Liver (tissue), 9 donors: Measurements from ENCODE around the gene TBX15. TPM values are rescaled to one million over a fixed set of nuclear protein-coding genes. Genes with fewer than 3 reads are reported as not detected.
A peak's percentile ranks its signal among the peaks of the same experiment; 100 is the strongest.

Experiments used
- DNase-seq: peaks from one replicate; pipeline ENCODE4 v3.0.0-alpha.2; 2017; ENCODE audit warnings: low spot score
- H3K27ac ChIP-seq, 2 donors: one replicate each; pipeline ENCODE4 v1.7.0; 2013; ENCODE audit warnings: inconsistent platforms in 2 of 2, low read length in 2 of 2, control low read depth in 1 of 2, low read depth in 1 of 2, mild to moderate bottlenecking in 1 of 2
- H3K27me3 ChIP-seq, 4 donors: one replicate each; pipeline versions ENCODE4 v1.6.1 to v1.7.0; 2013; ENCODE audit warnings: low read length in 3 of 4, inconsistent platforms in 1 of 4, mild to moderate bottlenecking in 1 of 4, moderate library complexity in 1 of 4; ENCODE audit not compliant: control insufficient read depth in 4 of 4, insufficient read depth in 4 of 4
- H3K36me3 ChIP-seq, 4 donors: one replicate each; pipeline versions ENCODE4 v1.6.1 to v1.7.0; 2013; ENCODE audit warnings: low read length in 3 of 4, mild to moderate bottlenecking in 3 of 4, low read depth in 1 of 4, moderate library complexity in 1 of 4; ENCODE audit not compliant: control insufficient read depth in 4 of 4, insufficient read depth in 3 of 4
- H3K4me1 ChIP-seq, 4 donors: one replicate each; pipeline versions ENCODE4 v1.6.1 to v1.7.0; 2013; ENCODE audit warnings: low read length in 3 of 4, mild to moderate bottlenecking in 3 of 4, moderate library complexity in 1 of 4; ENCODE audit not compliant: control insufficient read depth in 4 of 4, insufficient read depth in 4 of 4
- H3K4me3 ChIP-seq, 3 donors: one replicate each; pipeline versions ENCODE4 v1.6.1 to v1.7.0; 2013; ENCODE audit warnings: low read length in 3 of 3, control low read depth in 1 of 3, low read depth in 1 of 3, mild to moderate bottlenecking in 1 of 3
- H3K9ac ChIP-seq, 2 donors: one replicate each; pipeline ENCODE4 v1.7.0; 2013; ENCODE audit warnings: low read length in 2 of 2, mild to moderate bottlenecking in 2 of 2, moderate library complexity in 2 of 2, control low read depth in 1 of 2, low read depth in 1 of 2
- H3K9me3 ChIP-seq, 4 donors: one replicate each; pipeline versions ENCODE4 v1.6.1 to v1.7.0; 2013; ENCODE audit warnings: low read length in 3 of 4; ENCODE audit not compliant: control insufficient read depth in 4 of 4
- FOXA1 ChIP-seq: IDR thresholded peaks from 2 replicates; pipeline ENCODE4 v1.6.1; 2016; ENCODE audit warnings: antibody characterized with exemption
- FOXA2 ChIP-seq: IDR thresholded peaks from 2 replicates; pipeline ENCODE4 v1.6.1; 2016; ENCODE audit warnings: antibody characterized with exemption
- HNF4G ChIP-seq: IDR thresholded peaks from 2 replicates; pipeline ENCODE4 v1.6.1; 2016; ENCODE audit warnings: antibody characterized with exemption
- JUND ChIP-seq, 2 donors: IDR thresholded peaks; 2 replicates each; pipeline ENCODE4 v1.6.1; 2016; ENCODE audit warnings: antibody characterized with exemption in 2 of 2
- RAD21 ChIP-seq, 2 donors: IDR thresholded peaks; 2 replicates each; pipeline ENCODE4 v1.6.1; 2016; ENCODE audit warnings: antibody characterized with exemption in 2 of 2, mild to moderate bottlenecking in 2 of 2
- WGBS: extraction: QIAGEN DNeasy Blood & Tissue Kit; methylation state at CpG from one replicate; pipeline ENCODE4 v1.1.7; 2013; 5-methylcytosine and 5-hydroxymethylcytosine counted together
- polyA plus RNA-seq, 2 donors: library from polyadenylated mRNA; stranded (reverse) in 1 of 2; unstranded in 1 of 2; fragments of 200-250 nt in 1 of 2; fragments of >200 nt in 1 of 2; fragmentation: Nextera tagmentation in 1 of 2; extraction: Ambion mirVana in 1 of 2; gene quantifications; one replicate each; pipeline versions ENCODE4 v1.2.1 to v1.2.3, GENCODE V29; 2013 to 2015
- total RNA-seq, 2 donors: library from RNA; depleted of rRNA; stranded (reverse); fragments of >200 nt; gene quantifications; one replicate each; pipeline ENCODE4 v1.2.3, GENCODE V29; 2014
- TF ChIP-seq, protein P1 (sequence below): fragments of 150-350 bp; IDR thresholded peaks from 2 replicates; pipeline ENCODE4 v1.5.1; 2017; ENCODE audit warnings: improper control_type of control experiment, low read depth, low read length; ENCODE audit not compliant: missing input control
- donor health status: healthy.
- donor health status: healthy.
- donor health status: healthy.
- donor health status: healthy.
- donor health status: healthy.

Gene TBX15
- total and polyA plus RNA-seq, 4 donors, result 0.09 to 15.5 (median 3.5) TPM

GRCh38 chr1:119008483-119009311, 20.6 kb upstream of the TBX15 start:
- Histone ChIP-seq H3K27ac (no peak overlapping the region), H3K27me3 (peaks cover 0 to 18% (median 12%) of the 10 kb centered on the region in 4 donors), H3K9ac (peak overlapping the region in 1 of 2 donors; percentile 15), H3K9me3 (peaks cover 0 to 12% (median 0%) of the 10 kb centered on the region in 4 donors), H3K36me3 (no peaks in the 10 kb centered on the region), H3K4me3 (peak overlapping the region in 2 of 3 donors; percentile 56 to 57), H3K4me1 (peaks cover 8 to 21% (median 12%) of the 10 kb centered on the region in 4 donors)
- no peak for DNase-seq
- peak; percentile 90 to 91 for TF ChIP-seq RAD21 (IDR thresholded peaks at IDR 0.05)
- TF ChIP-seq HNF4G, result no peak
- TF ChIP-seq, protein P1, sequence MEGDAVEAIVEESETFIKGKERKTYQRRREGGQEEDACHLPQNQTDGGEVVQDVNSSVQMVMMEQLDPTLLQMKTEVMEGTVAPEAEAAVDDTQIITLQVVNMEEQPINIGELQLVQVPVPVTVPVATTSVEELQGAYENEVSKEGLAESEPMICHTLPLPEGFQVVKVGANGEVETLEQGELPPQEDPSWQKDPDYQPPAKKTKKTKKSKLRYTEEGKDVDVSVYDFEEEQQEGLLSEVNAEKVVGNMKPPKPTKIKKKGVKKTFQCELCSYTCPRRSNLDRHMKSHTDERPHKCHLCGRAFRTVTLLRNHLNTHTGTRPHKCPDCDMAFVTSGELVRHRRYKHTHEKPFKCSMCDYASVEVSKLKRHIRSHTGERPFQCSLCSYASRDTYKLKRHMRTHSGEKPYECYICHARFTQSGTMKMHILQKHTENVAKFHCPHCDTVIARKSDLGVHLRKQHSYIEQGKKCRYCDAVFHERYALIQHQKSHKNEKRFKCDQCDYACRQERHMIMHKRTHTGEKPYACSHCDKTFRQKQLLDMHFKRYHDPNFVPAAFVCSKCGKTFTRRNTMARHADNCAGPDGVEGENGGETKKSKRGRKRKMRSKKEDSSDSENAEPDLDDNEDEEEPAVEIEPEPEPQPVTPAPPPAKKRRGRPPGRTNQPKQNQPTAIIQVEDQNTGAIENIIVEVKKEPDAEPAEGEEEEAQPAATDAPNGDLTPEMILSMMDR, result peak; percentile 81
- whole genome bisulfite sequencing, result 7% methylated on average over 22 of the region's 22 CpGs

DNA sequence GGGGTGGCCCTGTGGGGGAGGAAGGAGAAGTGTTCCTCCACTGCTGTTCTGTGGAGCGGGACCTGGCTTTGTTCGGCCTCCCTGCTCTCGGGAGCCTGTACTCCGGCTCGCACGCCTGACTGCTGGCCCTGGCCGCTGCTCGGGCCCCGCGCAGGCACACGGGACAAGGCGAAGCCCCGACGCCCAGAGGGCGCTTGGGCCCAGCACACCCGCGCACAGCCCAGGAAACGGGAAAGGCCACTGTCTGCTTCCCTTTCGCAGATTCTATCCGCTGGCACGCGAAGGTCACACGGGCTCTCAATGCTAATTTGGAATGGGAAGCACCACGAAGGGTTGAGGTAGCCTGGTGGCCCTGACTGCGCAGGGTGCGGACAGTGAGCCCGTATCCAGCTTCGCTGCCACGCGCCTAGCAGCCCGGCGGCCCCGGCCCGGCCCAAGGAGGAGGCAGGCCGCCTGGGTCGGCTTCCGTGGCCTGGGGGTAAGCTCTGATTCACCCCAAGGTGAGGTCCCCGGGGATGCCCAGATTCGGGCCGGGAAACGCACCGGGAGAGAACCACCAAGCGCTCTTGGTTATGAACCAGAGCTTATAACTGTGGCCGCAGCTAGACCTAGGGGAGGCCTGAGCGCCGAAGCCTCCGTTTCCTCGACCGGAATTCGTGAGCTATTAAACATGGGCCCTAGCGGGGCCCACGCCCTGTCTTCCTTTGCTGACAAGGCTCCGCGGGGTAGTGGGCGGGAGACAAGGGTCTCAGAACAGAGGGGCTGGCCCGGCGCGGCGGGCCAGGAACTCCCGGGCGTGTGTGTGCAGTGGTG, 19.7 kb upstream of the TBX15 start:
- no peak for TF ChIP-seq FOXA1
- peak in 1 of 2 donors; percentile 43 for TF ChIP-seq RAD21 (IDR thresholded peaks at IDR 0.05)
- TF ChIP-seq FOXA2, result no peak

GRCh38 chr1:119007339-119007669, 19.2 kb upstream of the TBX15 start:
- Histone ChIP-seq H3K4me3 (no peak overlapping the region), H3K9ac (no peak overlapping the region), H3K27me3 (peaks cover 0 to 21% (median 17%) of the 10 kb centered on the region in 4 donors), H3K4me1 (peaks cover 8 to 21% (median 12%) of the 10 kb centered on the region in 4 donors), H3K36me3 (no peaks in the 10 kb centered on the region), H3K27ac (no peak overlapping the region), H3K9me3 (peaks cover 0 to 12% (median 0%) of the 10 kb centered on the region in 4 donors)
- no peak for DNase-seq
- no peak for TF ChIP-seq JUND (IDR thresholded peaks at IDR 0.05)
- no peak for TF ChIP-seq FOXA2
- TF ChIP-seq HNF4G, result no peak
- TF ChIP-seq, protein P1, result no peak
- WGBS, result 10% methylated on average over 22 of the region's 22 CpGs

More for the DNA sequence above, 19.7 kb upstream of the TBX15 start:
- peaks cover 0 to 12% (median 0%) of the 10 kb centered on the region in 4 donors for H3K9me3 ChIP-seq
- DNase-seq, result no peak
- no peak overlapping the region for H3K9ac ChIP-seq
- no peak overlapping the region for H3K27ac ChIP-seq
- H3K4me3 ChIP-seq, result peak overlapping the region in 2 of 3 donors; percentile 56 to 57
- peaks cover 0 to 21% (median 16%) of the 10 kb centered on the region in 4 donors for H3K27me3 ChIP-seq
- 5% methylated on average over 61 of the region's 61 CpGs for WGBS
- H3K36me3 ChIP-seq, result no peaks in the 10 kb centered on the region
- H3K4me1 ChIP-seq, result peaks cover 8 to 21% (median 12%) of the 10 kb centered on the region in 4 donors
